ENCODE measurements around the gene ZNF862. TPM values are rescaled to one million over a fixed set of nuclear protein-coding genes. Genes with fewer than 3 reads are reported as not detected.
"Not testable (repeated sequence)": the region's sequence is repeated elsewhere in the genome, so short reads cannot be mapped to it uniquely, and the experiment has no call there.

Gene ZNF862
- polyA plus RNA-seq, 1 experiment = 11.5 TPM

- no peak overlapping the region for H3K27ac ChIP-seq (ENCODE audit: low read depth, low read length)
- TF ChIP-seq, protein P1, sequence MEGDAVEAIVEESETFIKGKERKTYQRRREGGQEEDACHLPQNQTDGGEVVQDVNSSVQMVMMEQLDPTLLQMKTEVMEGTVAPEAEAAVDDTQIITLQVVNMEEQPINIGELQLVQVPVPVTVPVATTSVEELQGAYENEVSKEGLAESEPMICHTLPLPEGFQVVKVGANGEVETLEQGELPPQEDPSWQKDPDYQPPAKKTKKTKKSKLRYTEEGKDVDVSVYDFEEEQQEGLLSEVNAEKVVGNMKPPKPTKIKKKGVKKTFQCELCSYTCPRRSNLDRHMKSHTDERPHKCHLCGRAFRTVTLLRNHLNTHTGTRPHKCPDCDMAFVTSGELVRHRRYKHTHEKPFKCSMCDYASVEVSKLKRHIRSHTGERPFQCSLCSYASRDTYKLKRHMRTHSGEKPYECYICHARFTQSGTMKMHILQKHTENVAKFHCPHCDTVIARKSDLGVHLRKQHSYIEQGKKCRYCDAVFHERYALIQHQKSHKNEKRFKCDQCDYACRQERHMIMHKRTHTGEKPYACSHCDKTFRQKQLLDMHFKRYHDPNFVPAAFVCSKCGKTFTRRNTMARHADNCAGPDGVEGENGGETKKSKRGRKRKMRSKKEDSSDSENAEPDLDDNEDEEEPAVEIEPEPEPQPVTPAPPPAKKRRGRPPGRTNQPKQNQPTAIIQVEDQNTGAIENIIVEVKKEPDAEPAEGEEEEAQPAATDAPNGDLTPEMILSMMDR (IDR thresholded peaks at IDR 0.05; ENCODE audit: low read depth, low read length) = no peak
- CTCF ChIA-PET = no interaction called here
- POLR2A ChIA-PET = no interaction called here
- DNase-seq (ENCODE audit: low read depth, low spot score) = no peak
- no peak overlapping the region for H3K4me3 ChIP-seq (ENCODE audit: low read depth, low read length)
- no peaks in the 10 kb centered on the region; the same call in 1 of the 2 replicates for H3K9me3 ChIP-seq (ENCODE audit: control insufficient read depth, insufficient read depth, low read length)
- no peaks in the 10 kb centered on the region for H3K27me3 ChIP-seq (ENCODE audit: control insufficient read depth, insufficient read depth, low read length)
Measured at GRCh38 chr7:149826344-149827088, 11.7 kb upstream of the ZNF862 start.

- Histone ChIP-seq H3K9me3 (ENCODE audit: control insufficient read depth, insufficient read depth, low read length) (no peaks in the 10 kb centered on the region; the same call in 1 of the 2 replicates), H3K27ac (ENCODE audit: low read depth, low read length) (no peak overlapping the region), H3K27me3 (ENCODE audit: control insufficient read depth, insufficient read depth, low read length) (peaks cover 2% of the 10 kb centered on the region), H3K4me3 (ENCODE audit: low read depth, low read length) (no peak overlapping the region)
- no peak for DNase-seq (ENCODE audit: low read depth, low spot score)
- ChIA-PET POLR2A (no interaction called here), CTCF (no interaction called here)
- TF ChIP-seq, protein P1 (IDR thresholded peaks at IDR 0.05; ENCODE audit: low read depth, low read length) = no peak
Measured at GRCh38 chr7:149827089-149827981, 10.8 kb upstream of the ZNF862 start.

DNA sequence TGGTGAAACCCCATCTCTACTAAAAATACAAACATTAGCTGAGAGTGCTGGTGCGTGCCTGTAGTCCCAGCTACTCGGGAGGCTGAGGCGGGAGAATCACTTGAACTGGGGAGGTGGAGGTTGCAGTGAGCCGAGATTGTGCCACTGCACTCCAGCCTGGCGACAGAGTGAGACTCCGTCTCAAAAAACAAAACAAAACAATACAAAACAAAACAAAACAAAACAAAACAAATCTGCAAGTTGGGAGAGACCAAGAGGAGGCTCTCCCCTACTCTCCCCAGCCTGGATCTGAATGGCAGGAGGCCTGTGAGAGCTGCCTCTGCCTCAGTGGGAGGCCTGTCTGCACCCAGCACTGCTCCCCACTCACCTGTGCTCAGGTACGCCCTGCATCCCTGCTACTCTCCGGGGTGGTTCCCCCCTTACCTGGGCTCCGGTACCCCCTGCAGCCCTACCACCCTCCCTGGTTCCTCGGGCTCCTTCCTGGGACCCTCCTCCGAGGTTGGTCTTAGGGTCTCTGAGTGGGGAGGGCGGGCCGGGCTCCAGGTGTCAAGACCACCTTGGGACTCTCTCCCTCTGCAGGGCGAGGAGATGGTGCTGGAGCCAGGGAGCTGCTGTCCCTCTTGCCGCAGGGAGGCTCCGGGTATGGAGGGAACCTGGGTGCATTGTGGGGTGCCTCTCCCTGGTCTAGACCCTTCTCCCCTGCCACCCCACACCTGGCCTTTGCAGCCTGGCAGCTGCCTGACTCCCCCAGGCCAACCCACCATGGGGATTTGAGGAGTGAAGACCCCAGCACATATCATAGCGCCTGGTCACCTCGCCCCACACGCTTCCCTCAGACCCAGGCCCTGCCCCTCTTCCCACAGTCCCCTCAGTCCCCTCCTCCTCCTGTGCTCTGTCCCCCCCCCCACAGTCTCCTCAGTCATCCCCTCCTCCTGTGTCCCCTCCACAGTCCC lies 9.5 kb upstream of the ZNF862 start:
- Histone ChIP-seq H3K9me3 (ENCODE audit: control insufficient read depth, insufficient read depth, low read length) (no peaks in the 10 kb centered on the region; the same call in 1 of the 2 replicates), H3K27me3 (ENCODE audit: control insufficient read depth, insufficient read depth, low read length) (peaks cover 8% of the 10 kb centered on the region), H3K4me3 (ENCODE audit: low read depth, low read length) (no peak overlapping the region), H3K27ac (ENCODE audit: low read depth, low read length) (no peak overlapping the region)
- POLR2A ChIA-PET = no interaction called here
- DNase-seq (ENCODE audit: low read depth, low spot score) = no peak
- CTCF ChIA-PET = no interaction called here
- TF ChIP-seq, protein P1 (IDR thresholded peaks at IDR 0.05; ENCODE audit: low read depth, low read length) = no peak

DNA sequence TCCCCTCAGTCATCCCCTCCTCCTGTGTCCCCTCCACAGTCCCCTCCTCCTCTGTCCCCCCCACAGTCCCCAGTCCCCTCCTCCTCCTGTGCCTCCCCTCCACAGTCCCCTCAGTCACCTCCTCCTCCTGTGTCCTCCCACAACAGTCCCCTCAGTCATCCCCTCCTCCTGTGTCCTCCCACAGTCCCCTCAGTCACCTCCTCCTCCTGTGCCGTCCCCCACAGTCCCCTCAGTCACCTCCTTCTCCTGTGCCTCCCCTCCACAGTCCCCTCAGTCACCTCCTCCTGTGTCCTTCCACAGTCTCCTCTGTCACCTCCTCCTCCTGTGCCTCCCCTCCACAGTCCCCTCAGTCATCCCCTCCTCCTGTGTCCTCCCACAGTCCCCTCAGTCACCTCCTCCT lies 7.6 kb upstream of the ZNF862 start:
- DNase-seq (ENCODE audit: low read depth, low spot score); H3K27ac ChIP-seq (ENCODE audit: low read depth, low read length); H3K9me3 ChIP-seq (ENCODE audit: control insufficient read depth, insufficient read depth, low read length); H3K4me3 ChIP-seq (ENCODE audit: low read depth, low read length); H3K27me3 ChIP-seq (ENCODE audit: control insufficient read depth, insufficient read depth, low read length); POLR2A ChIA-PET; CTCF ChIA-PET: not testable (repeated sequence)

- TF ChIP-seq, protein P1 (IDR thresholded peaks at IDR 0.05; ENCODE audit: low read depth, low read length) = no peak
- peaks cover 8% of the 10 kb centered on the region for H3K27me3 ChIP-seq (ENCODE audit: control insufficient read depth, insufficient read depth, low read length)
- POLR2A ChIA-PET = no interaction called here
- H3K9me3 ChIP-seq (ENCODE audit: control insufficient read depth, insufficient read depth, low read length) = no peaks in the 10 kb centered on the region
- CTCF ChIA-PET = no interaction called here
- H3K4me3 ChIP-seq (ENCODE audit: low read depth, low read length) = no peak overlapping the region
- H3K27ac ChIP-seq (ENCODE audit: low read depth, low read length) = no peak overlapping the region
- no peak for DNase-seq (ENCODE audit: low read depth, low spot score)
Measured at GRCh38 chr7:149830997-149831740, 7.0 kb upstream of the ZNF862 start.
